Measurements from ENCODE around the gene OSM.
A peak's percentile ranks its signal among the peaks of the same experiment; 100 is the strongest.

GRCh38 chr22:30247561-30247960 lies 19.1 kb downstream of the OSM start:
- TF ChIP-seq, protein P1, sequence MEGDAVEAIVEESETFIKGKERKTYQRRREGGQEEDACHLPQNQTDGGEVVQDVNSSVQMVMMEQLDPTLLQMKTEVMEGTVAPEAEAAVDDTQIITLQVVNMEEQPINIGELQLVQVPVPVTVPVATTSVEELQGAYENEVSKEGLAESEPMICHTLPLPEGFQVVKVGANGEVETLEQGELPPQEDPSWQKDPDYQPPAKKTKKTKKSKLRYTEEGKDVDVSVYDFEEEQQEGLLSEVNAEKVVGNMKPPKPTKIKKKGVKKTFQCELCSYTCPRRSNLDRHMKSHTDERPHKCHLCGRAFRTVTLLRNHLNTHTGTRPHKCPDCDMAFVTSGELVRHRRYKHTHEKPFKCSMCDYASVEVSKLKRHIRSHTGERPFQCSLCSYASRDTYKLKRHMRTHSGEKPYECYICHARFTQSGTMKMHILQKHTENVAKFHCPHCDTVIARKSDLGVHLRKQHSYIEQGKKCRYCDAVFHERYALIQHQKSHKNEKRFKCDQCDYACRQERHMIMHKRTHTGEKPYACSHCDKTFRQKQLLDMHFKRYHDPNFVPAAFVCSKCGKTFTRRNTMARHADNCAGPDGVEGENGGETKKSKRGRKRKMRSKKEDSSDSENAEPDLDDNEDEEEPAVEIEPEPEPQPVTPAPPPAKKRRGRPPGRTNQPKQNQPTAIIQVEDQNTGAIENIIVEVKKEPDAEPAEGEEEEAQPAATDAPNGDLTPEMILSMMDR (IDR thresholded peaks at IDR 0.05), result no peak
- TF ChIP-seq HOXB13 (CRISPR knock-in tag; IDR thresholded peaks at IDR 0.05; ENCODE audit: low read depth) (no peak; the same call in 1 of the 2 replicates), HMGXB4 (CRISPR knock-in tag; IDR thresholded peaks at IDR 0.05; ENCODE audit: borderline replicate concordance) (no peak), JUN (IDR thresholded peaks at IDR 0.05) (0 out of 5 replicates have a peak, but pooled peaks of 1 of the 2 experiments have one; percentile 10), NPAS2 (CRISPR knock-in tag; IDR thresholded peaks at IDR 0.05; ENCODE audit: borderline replicate concordance) (no peak), POLR2A (IDR thresholded peaks at IDR 0.05; ENCODE audit: low read length) (no peak), RAD21 (conservative IDR thresholded peaks at IDR 0.05 in 1 of 2, IDR thresholded peaks at IDR 0.05 in 1 of 2) (no peak)

Data from A549 (cell line).